ENCODE measurements around the gene ZNF532.

The ZNF532 gene

GRCh38 chr18:58966704-58967103 is 102.0 kb downstream of the ZNF532 start:
- H3K4me3 ChIP-seq (ENCODE audit: low read depth, low read length): no peak overlapping the region

GRCh38 chr18:58967751-58968254 is 103.1 kb downstream of the ZNF532 start:
- no peak for TF ChIP-seq CTCF (IDR thresholded peaks at IDR 0.05; ENCODE audit: low read depth, low read length)
- H3K4me3 ChIP-seq (ENCODE audit: low read depth, low read length): no peak overlapping the region

More at GRCh38 chr18:58966704-58967103, 102.0 kb downstream of the ZNF532 start:
- TF ChIP-seq CTCF (IDR thresholded peaks at IDR 0.05; ENCODE audit: low read depth, low read length): no peak

- TF ChIP-seq CTCF (IDR thresholded peaks at IDR 0.05; ENCODE audit: low read depth, low read length): no peak
These were observed 106.5 kb downstream of the ZNF532 start for GRCh38 chr18:58970943-58971790.

GRCh38 chr18:58975296-58975695 is 110.6 kb downstream of the ZNF532 start:
- no peak overlapping the region for H3K4me3 ChIP-seq (ENCODE audit: low read depth, low read length)
- TF ChIP-seq CTCF (IDR thresholded peaks at IDR 0.05; ENCODE audit: low read depth, low read length): no peak

More at GRCh38 chr18:58970943-58971790, 106.5 kb downstream of the ZNF532 start:
- no peak overlapping the region for H3K4me3 ChIP-seq (ENCODE audit: low read depth, low read length)

- H3K4me3 ChIP-seq (ENCODE audit: low read depth, low read length): no peak overlapping the region
- no peak for TF ChIP-seq CTCF (IDR thresholded peaks at IDR 0.05; ENCODE audit: low read depth, low read length)
These were observed 111.1 kb downstream of the ZNF532 start for GRCh38 chr18:58975781-58976180.

- TF ChIP-seq CTCF (IDR thresholded peaks at IDR 0.05; ENCODE audit: low read depth, low read length): no peak
These were observed 112.5 kb downstream of the ZNF532 start for GRCh38 chr18:58977223-58977622.

GRCh38 chr18:58977801-58978200 is 113.1 kb downstream of the ZNF532 start:
- H3K4me3 ChIP-seq (ENCODE audit: low read depth, low read length): no peak overlapping the region
- TF ChIP-seq CTCF (IDR thresholded peaks at IDR 0.05; ENCODE audit: low read depth, low read length): no peak

More at GRCh38 chr18:58977223-58977622, 112.5 kb downstream of the ZNF532 start:
- no peak overlapping the region for H3K4me3 ChIP-seq (ENCODE audit: low read depth, low read length)
